ENCODE data around the gene TMC5.

The TMC5 gene

DNA sequence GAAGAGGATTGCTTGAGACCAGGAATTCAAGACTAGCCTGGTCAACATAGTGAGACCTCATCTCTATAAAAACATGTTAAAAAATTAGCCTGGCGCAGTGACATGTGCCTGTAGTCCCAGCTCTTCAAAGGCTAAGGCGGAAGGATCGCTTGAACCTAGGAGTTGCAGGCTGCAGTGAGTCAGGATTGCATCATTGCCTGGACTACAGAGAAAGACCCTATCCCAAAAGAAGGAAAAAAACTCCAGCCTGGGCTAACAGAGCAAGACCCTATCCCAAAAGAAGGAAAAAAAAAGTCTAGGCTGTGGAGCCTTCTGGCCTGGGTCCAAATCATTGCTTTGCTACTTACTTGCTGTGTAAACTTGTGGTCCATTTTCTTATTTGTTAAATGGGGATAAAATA is 111.0 kb downstream of the TMC5 start:
- Histone ChIP-seq H3K27me3 (ENCODE audit: low read length) (no peaks in the 10 kb centered on the region), H3K4me2 (ENCODE audit: low read depth, low read length, poor library complexity, severe bottlenecking) (no peak overlapping the region), H3F3A (ENCODE audit: insufficient read depth) (no peaks in the 10 kb centered on the region), H3K9ac (ENCODE audit: low read length) (no peak overlapping the region), H3K36me3 (ENCODE audit: low read length) (peaks cover 24% of the 10 kb centered on the region), H3K79me2 (ENCODE audit: insufficient read depth, low read length) (peaks cover 25% of the 10 kb centered on the region), H3K9me2 (replicated peaks; ENCODE audit: insufficient read depth, low read length) (no peaks in the 10 kb centered on the region), H3K9me3 (ENCODE audit: insufficient read depth, low read length) (no peaks in the 10 kb centered on the region), H3K4me3 (ENCODE audit: insufficient read depth, low read length, poor library complexity, severe bottlenecking) (no peak overlapping the region), H4K20me1 (ENCODE audit: low read depth, low read length) (no peaks in the 10 kb centered on the region), H3K27ac (ENCODE audit: low read depth, low read length) (no peak overlapping the region), H2AFZ (ENCODE audit: low read depth, low read length, severe bottlenecking) (no peak overlapping the region)
- TF ChIP-seq EZH2phosphoT487 (conservative IDR thresholded peaks at IDR 0.05; ENCODE audit: low read length), result no peak
- TF ChIP-seq, protein P1, sequence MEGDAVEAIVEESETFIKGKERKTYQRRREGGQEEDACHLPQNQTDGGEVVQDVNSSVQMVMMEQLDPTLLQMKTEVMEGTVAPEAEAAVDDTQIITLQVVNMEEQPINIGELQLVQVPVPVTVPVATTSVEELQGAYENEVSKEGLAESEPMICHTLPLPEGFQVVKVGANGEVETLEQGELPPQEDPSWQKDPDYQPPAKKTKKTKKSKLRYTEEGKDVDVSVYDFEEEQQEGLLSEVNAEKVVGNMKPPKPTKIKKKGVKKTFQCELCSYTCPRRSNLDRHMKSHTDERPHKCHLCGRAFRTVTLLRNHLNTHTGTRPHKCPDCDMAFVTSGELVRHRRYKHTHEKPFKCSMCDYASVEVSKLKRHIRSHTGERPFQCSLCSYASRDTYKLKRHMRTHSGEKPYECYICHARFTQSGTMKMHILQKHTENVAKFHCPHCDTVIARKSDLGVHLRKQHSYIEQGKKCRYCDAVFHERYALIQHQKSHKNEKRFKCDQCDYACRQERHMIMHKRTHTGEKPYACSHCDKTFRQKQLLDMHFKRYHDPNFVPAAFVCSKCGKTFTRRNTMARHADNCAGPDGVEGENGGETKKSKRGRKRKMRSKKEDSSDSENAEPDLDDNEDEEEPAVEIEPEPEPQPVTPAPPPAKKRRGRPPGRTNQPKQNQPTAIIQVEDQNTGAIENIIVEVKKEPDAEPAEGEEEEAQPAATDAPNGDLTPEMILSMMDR (IDR thresholded peaks at IDR 0.05; ENCODE audit: insufficient read depth, low read length, poor library complexity, severe bottlenecking), result no peak

- H2AFZ ChIP-seq (ENCODE audit: low read depth, low read length, severe bottlenecking), result no peak overlapping the region
- TF ChIP-seq, protein P1 (IDR thresholded peaks at IDR 0.05; ENCODE audit: insufficient read depth, low read length, poor library complexity, severe bottlenecking), result no peak
- H4K20me1 ChIP-seq (ENCODE audit: low read depth, low read length), result no peaks in the 10 kb centered on the region
- H3K27me3 ChIP-seq (ENCODE audit: low read length), result no peaks in the 10 kb centered on the region
- H3F3A ChIP-seq (ENCODE audit: insufficient read depth), result no peaks in the 10 kb centered on the region
- no peaks in the 10 kb centered on the region for H3K9me3 ChIP-seq (ENCODE audit: insufficient read depth, low read length)
- no peaks in the 10 kb centered on the region for H3K9me2 ChIP-seq (replicated peaks; ENCODE audit: insufficient read depth, low read length)
- H3K9ac ChIP-seq (ENCODE audit: low read length), result no peak overlapping the region
- H3K27ac ChIP-seq (ENCODE audit: low read depth, low read length), result no peak overlapping the region
- H3K4me2 ChIP-seq (ENCODE audit: low read depth, low read length, poor library complexity, severe bottlenecking), result no peak overlapping the region
- no peak overlapping the region for H3K4me3 ChIP-seq (ENCODE audit: insufficient read depth, low read length, poor library complexity, severe bottlenecking)
- H3K79me2 ChIP-seq (ENCODE audit: insufficient read depth, low read length), result 0 out of 2 replicates have a peak, but pooled peaks cover 4% of the 10 kb centered on the region
- H3K36me3 ChIP-seq (ENCODE audit: low read length), result peaks cover 39% of the 10 kb centered on the region
Measured at GRCh38 chr16:19532601-19533000, 114.9 kb downstream of the TMC5 start.

- Histone ChIP-seq H3K27ac (ENCODE audit: low read depth, low read length) (no peak overlapping the region), H3K36me3 (ENCODE audit: low read length) (peaks cover 26% of the 10 kb centered on the region), H3K27me3 (ENCODE audit: low read length) (no peaks in the 10 kb centered on the region), H3K9me2 (replicated peaks; ENCODE audit: insufficient read depth, low read length) (no peaks in the 10 kb centered on the region), H3K4me2 (ENCODE audit: low read depth, low read length, poor library complexity, severe bottlenecking) (no peak overlapping the region), H4K20me1 (ENCODE audit: low read depth, low read length) (no peaks in the 10 kb centered on the region), H3F3A (ENCODE audit: insufficient read depth) (no peaks in the 10 kb centered on the region), H3K9me3 (ENCODE audit: insufficient read depth, low read length) (no peaks in the 10 kb centered on the region), H3K9ac (ENCODE audit: low read length) (no peak overlapping the region), H2AFZ (ENCODE audit: low read depth, low read length, severe bottlenecking) (no peak overlapping the region), H3K79me2 (ENCODE audit: insufficient read depth, low read length) (no peaks in the 10 kb centered on the region), H3K4me3 (ENCODE audit: insufficient read depth, low read length, poor library complexity, severe bottlenecking) (no peak overlapping the region)
- TF ChIP-seq EZH2phosphoT487 (conservative IDR thresholded peaks at IDR 0.05; ENCODE audit: low read length), result no peak
- TF ChIP-seq, protein P1 (IDR thresholded peaks at IDR 0.05; ENCODE audit: insufficient read depth, low read length, poor library complexity, severe bottlenecking), result no peak
Measured at GRCh38 chr16:19540241-19540970, 122.7 kb downstream of the TMC5 start.

All from SU-DHL-6 (cell line).